Stimulated activated CD8-positive, alpha-beta memory T cell treated with anti-CD3 and anti-CD28 coated beads, Interleukin-4, amount 100 ng/mL, for 1 hour (primary cell): ENCODE measurements around the gene SORD.
"Not testable (repeated sequence)": the region's sequence is repeated elsewhere in the genome, so short reads cannot be mapped to it uniquely, and the experiment has no call there.

Experiments
- DNase-seq, 2 donors: peaks; one replicate each; pipeline ENCODE4 v3.0.0-alpha.2; 2020; ENCODE audit warnings: low read depth in 2 of 2, low spot score in 1 of 2

SORD gene

GRCh38 chr15:45093622-45094357 is 70.8 kb downstream of the SORD start:
- DNase-seq, result no peak

GRCh38 chr15:45094358-45094730 is 71.3 kb downstream of the SORD start:
- no peak for DNase-seq

- no peak for DNase-seq
These were observed 72.7 kb downstream of the SORD start for GRCh38 chr15:45095661-45096060.

GRCh38 chr15:45097466-45097865 is 74.5 kb downstream of the SORD start:
- no peak for DNase-seq

GRCh38 chr15:45099549-45100165 is 76.7 kb downstream of the SORD start:
- no peak for DNase-seq

GRCh38 chr15:45100884-45101625 is 78.1 kb downstream of the SORD start:
- DNase-seq, result no peak

GRCh38 chr15:45101749-45102148 is 78.8 kb downstream of the SORD start:
- no peak for DNase-seq

- DNase-seq, result no peak
These were observed 79.2 kb downstream of the SORD start for GRCh38 chr15:45102226-45102625.

GRCh38 chr15:45104170-45104569 is 81.2 kb downstream of the SORD start:
- not testable (repeated sequence) for DNase-seq

GRCh38 chr15:45105586-45105985 is 82.6 kb downstream of the SORD start:
- DNase-seq, result no peak

GRCh38 chr15:45106002-45106790 is 83.2 kb downstream of the SORD start:
- DNase-seq, result no peak

- no peak for DNase-seq
These were observed 85.1 kb downstream of the SORD start for GRCh38 chr15:45107941-45108630.

GRCh38 chr15:45110256-45110820 is 87.3 kb downstream of the SORD start:
- DNase-seq, result no peak

- no peak for DNase-seq
These were observed 88.6 kb downstream of the SORD start for GRCh38 chr15:45111390-45112142.

- DNase-seq, result no peak
These were observed 89.2 kb downstream of the SORD start for GRCh38 chr15:45112143-45112590.

- no peak for DNase-seq
These were observed 89.8 kb downstream of the SORD start for GRCh38 chr15:45112591-45113379.

GRCh38 chr15:45113380-45113990 is 90.5 kb downstream of the SORD start:
- no peak for DNase-seq

- no peak for DNase-seq
These were observed 91.2 kb downstream of the SORD start, which contains the start of the genes DUOX2 and DUOXA2 for GRCh38 chr15:45114076-45114750. DUOX2 (minus strand) TSS chr15:45114172; CDS start chr15:45113411, 761 bp downstream. DUOXA2 (plus strand) TSS chr15:45114326; CDS start chr15:45114606, 280 bp downstream.
